Neuron (in vitro differentiated cells): ENCODE data around the gene PPFIA3.

Experiments used
- H2AFZ ChIP-seq: one replicate; pipeline ENCODE4 v1.6.1; 2013; ENCODE audit warnings: low read depth, mild to moderate bottlenecking, inconsistent platforms, low read length, moderate library complexity
- H3K27me3 ChIP-seq: one replicate; pipeline ENCODE4 v1.6.1; 2013; ENCODE audit warnings: low read length; ENCODE audit not compliant: insufficient read depth
- H3K36me3 ChIP-seq: one replicate; pipeline ENCODE4 v1.6.1; 2013; ENCODE audit warnings: low read length; ENCODE audit not compliant: insufficient read depth
- H3K4me1 ChIP-seq: one replicate; pipeline ENCODE4 v1.6.1; 2013; ENCODE audit warnings: low read length; ENCODE audit not compliant: insufficient read depth
- H3K4me3 ChIP-seq: 2 replicates; pipeline ENCODE4 v1.5.1; 2013; ENCODE audit warnings: mild to moderate bottlenecking, low read length, moderate library complexity
- H3K9me3 ChIP-seq: one replicate; pipeline ENCODE4 v1.6.1; 2013; ENCODE audit warnings: low read length

The PPFIA3 gene

GRCh38 chr19:49200238-49200862 is 81.0 kb downstream of the PPFIA3 start:
- Histone ChIP-seq H3K36me3 (peaks cover 60% of the 10 kb centered on the region), H3K4me3 (no peak overlapping the region)

More at GRCh38 chr19:49200238-49200862, 81.0 kb downstream of the PPFIA3 start:
- no peaks in the 10 kb centered on the region for H3K9me3 ChIP-seq
- H3K27me3 ChIP-seq = no peaks in the 10 kb centered on the region
- H2AFZ ChIP-seq = no peak overlapping the region
- no peaks in the 10 kb centered on the region for H3K4me1 ChIP-seq
